Measurements from ENCODE around the gene DHTKD1.

DHTKD1 gene

GRCh38 chr10:12068449-12069269 lies at the start of gene DHTKD1:
TSS of gene DHTKD1 (plus strand) at chr10:12068954. CDS start at chr10:12069034, 80 bp downstream.
- DNase-seq, result peak; percentile 98

GRCh38 chr10:12019283-12019971 lies 49.3 kb upstream of the DHTKD1 start:
- DNase-seq, result no peak

GRCh38 chr10:12020574-12020973 lies 48.2 kb upstream of the DHTKD1 start:
- DNase-seq, result no peak

- DNase-seq, result peak; percentile 30
Measured at GRCh38 chr10:12022580-12023257, 46.0 kb upstream of the DHTKD1 start.

GRCh38 chr10:12025591-12025990 lies 43.2 kb upstream of the DHTKD1 start:
- DNase-seq, result no peak

GRCh38 chr10:12027539-12027938 lies 41.2 kb upstream of the DHTKD1 start:
- no peak for DNase-seq

GRCh38 chr10:12031404-12031803 lies 37.4 kb upstream of the DHTKD1 start:
- no peak for DNase-seq

- no peak for DNase-seq
Measured at GRCh38 chr10:12036073-12036655, 32.6 kb upstream of the DHTKD1 start.

GRCh38 chr10:12041766-12042408 lies 26.9 kb upstream of the DHTKD1 start:
- peak; percentile 31 for DNase-seq

- peak; percentile 53 for DNase-seq
Measured at GRCh38 chr10:12042409-12042796, 26.4 kb upstream of the DHTKD1 start.

- DNase-seq, result peak; percentile 98
Measured at GRCh38 chr10:12042797-12043651, 25.7 kb upstream of the DHTKD1 start, which contains the start of gene UPF2. TSS of gene UPF2 (minus strand) at chr10:12042809. CDS start at chr10:12035423, 7,386 bp downstream.

GRCh38 chr10:12045596-12045995 lies 23.2 kb upstream of the DHTKD1 start:
- DNase-seq, result no peak

GRCh38 chr10:12048547-12048946 lies 20.2 kb upstream of the DHTKD1 start:
- DNase-seq, result no peak

GRCh38 chr10:12050528-12050927 lies 18.2 kb upstream of the DHTKD1 start:
- no peak for DNase-seq

- DNase-seq, result no peak
Measured at GRCh38 chr10:12051241-12051640, 17.5 kb upstream of the DHTKD1 start.

GRCh38 chr10:12055732-12056131 lies 13.0 kb upstream of the DHTKD1 start:
- DNase-seq, result no peak

GRCh38 chr10:12056748-12057147 lies 12.0 kb upstream of the DHTKD1 start:
- no peak for DNase-seq

- no peak for DNase-seq
Measured at GRCh38 chr10:12061124-12061523, 7.6 kb upstream of the DHTKD1 start.

- DNase-seq, result no peak
Measured at GRCh38 chr10:12062754-12063482, 5.8 kb upstream of the DHTKD1 start.

- DNase-seq, result no peak
Measured at GRCh38 chr10:12063483-12063818, 5.3 kb upstream of the DHTKD1 start.

- no peak for DNase-seq
Measured at GRCh38 chr10:12067336-12067735, 1.4 kb upstream of the DHTKD1 start.

Data from CD4-positive, alpha-beta T cell treated with Interleukin-10 for 1 hour (primary cell).